ENCODE measurements around the gene ZRANB2.

DNA sequence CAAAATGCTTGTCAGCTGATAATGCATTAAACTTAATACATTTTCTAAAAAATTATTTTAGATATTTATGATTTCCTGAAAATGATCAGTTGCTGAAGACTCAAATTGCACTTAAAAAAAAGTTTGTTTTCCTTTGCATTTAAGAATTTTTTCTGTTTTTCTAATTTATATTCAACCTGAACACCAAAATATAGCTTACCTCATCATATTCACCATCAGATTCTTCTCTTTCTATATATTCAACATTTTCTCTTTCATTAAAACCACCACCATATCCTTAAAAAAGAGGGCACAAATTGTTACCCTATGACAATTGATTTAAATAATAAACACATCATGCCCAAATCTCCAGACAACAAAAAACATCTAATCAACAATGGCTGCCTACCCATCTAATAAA lies 8.6 kb downstream of the ZRANB2 start:
- TF ChIP-seq, protein P1, sequence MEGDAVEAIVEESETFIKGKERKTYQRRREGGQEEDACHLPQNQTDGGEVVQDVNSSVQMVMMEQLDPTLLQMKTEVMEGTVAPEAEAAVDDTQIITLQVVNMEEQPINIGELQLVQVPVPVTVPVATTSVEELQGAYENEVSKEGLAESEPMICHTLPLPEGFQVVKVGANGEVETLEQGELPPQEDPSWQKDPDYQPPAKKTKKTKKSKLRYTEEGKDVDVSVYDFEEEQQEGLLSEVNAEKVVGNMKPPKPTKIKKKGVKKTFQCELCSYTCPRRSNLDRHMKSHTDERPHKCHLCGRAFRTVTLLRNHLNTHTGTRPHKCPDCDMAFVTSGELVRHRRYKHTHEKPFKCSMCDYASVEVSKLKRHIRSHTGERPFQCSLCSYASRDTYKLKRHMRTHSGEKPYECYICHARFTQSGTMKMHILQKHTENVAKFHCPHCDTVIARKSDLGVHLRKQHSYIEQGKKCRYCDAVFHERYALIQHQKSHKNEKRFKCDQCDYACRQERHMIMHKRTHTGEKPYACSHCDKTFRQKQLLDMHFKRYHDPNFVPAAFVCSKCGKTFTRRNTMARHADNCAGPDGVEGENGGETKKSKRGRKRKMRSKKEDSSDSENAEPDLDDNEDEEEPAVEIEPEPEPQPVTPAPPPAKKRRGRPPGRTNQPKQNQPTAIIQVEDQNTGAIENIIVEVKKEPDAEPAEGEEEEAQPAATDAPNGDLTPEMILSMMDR (conservative IDR thresholded peaks at IDR 0.05; ENCODE audit: low read length), result no peak
- TF ChIP-seq EZH2phosphoT487 (IDR thresholded peaks at IDR 0.05; ENCODE audit: borderline replicate concordance, low read depth, low read length), result no peak
